ENCODE data around the gene B3GALT5. TPM values are rescaled to one million over a fixed set of nuclear protein-coding genes. Genes with fewer than 3 reads are reported as not detected.

B3GALT5 gene
- total and polyA plus RNA-seq, 2 experiments from 2014 or later: 3.1 to 7.0 TPM

GRCh38 chr21:39568361-39568760 is 44.4 kb upstream of the B3GALT5 start:
- Histone ChIP-seq H4K20me1 (ENCODE audit: insufficient read depth, poor library complexity, severe bottlenecking) (no peaks in the 10 kb centered on the region), H3K9me3 (ENCODE audit: low read depth) (no peaks in the 10 kb centered on the region), H3K27me3 (no peaks in the 10 kb centered on the region), H3K27ac (no peak overlapping the region), H3K36me3 (replicated peaks; ENCODE audit: insufficient read depth, low read depth) (no peaks in the 10 kb centered on the region), H3K4me2 (no peak overlapping the region), H3K9me2 (replicated peaks; ENCODE audit: insufficient read depth) (no peaks in the 10 kb centered on the region), H2AFZ (no peak overlapping the region), H3K4me1 (ENCODE audit: insufficient read depth) (no peaks in the 10 kb centered on the region), H3K79me2 (no peaks in the 10 kb centered on the region), H3K4me3 (no peak overlapping the region)
- TF ChIP-seq CTCF (IDR thresholded peaks at IDR 0.05; ENCODE audit: poor library complexity) (no peak), EZH2phosphoT487 (IDR thresholded peaks at IDR 0.05; ENCODE audit: low read depth, severe bottlenecking, unreplicated experiment) (no peak), EZH2 (IDR thresholded peaks at IDR 0.05; ENCODE audit: borderline replicate concordance) (no peak)
- no peak for DNase-seq (ENCODE audit: low spot score)
- 65% methylated on average over 8 of the region's 8 CpGs for WGBS (ENCODE audit: low lambda C conversion rate, missing lambda C conversion rate)

- Histone ChIP-seq H3K9me3 (ENCODE audit: low read depth) (no peaks in the 10 kb centered on the region), H3K4me2 (no peak overlapping the region), H3K27ac (no peak overlapping the region), H2AFZ (no peak overlapping the region), H3K4me1 (ENCODE audit: insufficient read depth) (peaks cover 2% of the 10 kb centered on the region), H3K27me3 (no peaks in the 10 kb centered on the region), H3K79me2 (no peaks in the 10 kb centered on the region), H4K20me1 (ENCODE audit: insufficient read depth, poor library complexity, severe bottlenecking) (no peaks in the 10 kb centered on the region), H3K36me3 (replicated peaks; ENCODE audit: insufficient read depth, low read depth) (no peaks in the 10 kb centered on the region), H3K9me2 (replicated peaks; ENCODE audit: insufficient read depth) (no peaks in the 10 kb centered on the region), H3K4me3 (no peak overlapping the region)
- TF ChIP-seq EZH2phosphoT487 (IDR thresholded peaks at IDR 0.05; ENCODE audit: low read depth, severe bottlenecking, unreplicated experiment) (no peak), EZH2 (IDR thresholded peaks at IDR 0.05; ENCODE audit: borderline replicate concordance) (no peak), CTCF (IDR thresholded peaks at IDR 0.05; ENCODE audit: poor library complexity) (no peak)
- DNase-seq (ENCODE audit: low spot score): no peak
These were observed 37.0 kb upstream of the B3GALT5 start for GRCh38 chr21:39575775-39576174.

GRCh38 chr21:39576518-39577128 is 36.1 kb upstream of the B3GALT5 start:
- Histone ChIP-seq H3K4me3 (no peak overlapping the region), H3K27me3 (no peaks in the 10 kb centered on the region), H3K9me3 (ENCODE audit: low read depth) (no peaks in the 10 kb centered on the region), H3K79me2 (no peaks in the 10 kb centered on the region), H3K27ac (no peak overlapping the region), H3K9me2 (replicated peaks; ENCODE audit: insufficient read depth) (no peaks in the 10 kb centered on the region), H3K36me3 (replicated peaks; ENCODE audit: insufficient read depth, low read depth) (no peaks in the 10 kb centered on the region), H2AFZ (no peak overlapping the region), H3K4me1 (ENCODE audit: insufficient read depth) (peaks cover 6% of the 10 kb centered on the region), H4K20me1 (ENCODE audit: insufficient read depth, poor library complexity, severe bottlenecking) (no peaks in the 10 kb centered on the region), H3K4me2 (no peak overlapping the region)
- no peak for DNase-seq (ENCODE audit: low spot score)
- no peak for TF ChIP-seq EZH2 (IDR thresholded peaks at IDR 0.05; ENCODE audit: borderline replicate concordance)
- TF ChIP-seq EZH2phosphoT487 (IDR thresholded peaks at IDR 0.05; ENCODE audit: low read depth, severe bottlenecking, unreplicated experiment): no peak
- TF ChIP-seq CTCF (IDR thresholded peaks at IDR 0.05; ENCODE audit: poor library complexity): no peak
- WGBS (ENCODE audit: low lambda C conversion rate, missing lambda C conversion rate): 65% methylated on average over 3 of the region's 3 CpGs
